Keratinocyte (primary cell): ENCODE measurements around the gene MACIR. TPM values are rescaled to one million over a fixed set of nuclear protein-coding genes. Genes with fewer than 3 reads are reported as not detected.

Source experiments
- DNase-seq: peaks from one replicate; pipeline ENCODE4 v3.0.0-alpha.2; 2011; ENCODE audit warnings: low read depth, missing footprints, low spot score
- FAIRE-seq: peaks from 2 replicates; lab custom pipeline; 2011; peaks lifted over from hg19 to GRCh38; lab: Jason Lieb, UNC
- H2AFZ ChIP-seq: 2 replicates; pipeline ENCODE4 v1.6.0; 2012; ENCODE audit warnings: low read length, control low read depth, inconsistent platforms; ENCODE audit not compliant: control insufficient read depth
- H3K27ac ChIP-seq: 2 replicates; pipeline ENCODE4 v1.5.1; 2011; ENCODE audit warnings: low read length; ENCODE audit not compliant: control insufficient read depth, insufficient read depth
- H3K27me3 ChIP-seq: 3 replicates; pipeline ENCODE4 v1.6.0; 2011; ENCODE audit warnings: low read length; ENCODE audit not compliant: control insufficient read depth, insufficient read depth; ENCODE audit errors: extremely low read depth
- H3K36me3 ChIP-seq, 2 experiments: 2 replicates in 1 of 2; 3 replicates in 1 of 2; pipeline ENCODE4 v1.5.1; 2011; ENCODE audit warnings: low read length in 2 of 2, mild to moderate bottlenecking in 1 of 2; ENCODE audit not compliant: control insufficient read depth in 2 of 2, insufficient read depth in 2 of 2; ENCODE audit errors: extremely low read depth in 1 of 2
- H3K4me1 ChIP-seq: 3 replicates; pipeline ENCODE4 v1.5.1; 2011; ENCODE audit warnings: low read length; ENCODE audit not compliant: control insufficient read depth, insufficient read depth; ENCODE audit errors: extremely low read depth
- H3K4me2 ChIP-seq: 3 replicates; pipeline ENCODE4 v1.6.0; 2011; ENCODE audit warnings: low read depth, low read length; ENCODE audit not compliant: control insufficient read depth, insufficient read depth; ENCODE audit errors: extremely low read depth
- H3K4me3 ChIP-seq, 3 experiments: fragments of 200-600 bp in 1 of 3; sonication (generic) in 1 of 3; 2 replicates in 2 of 3; 3 replicates in 1 of 3; pipeline ENCODE4 v1.5.1; 2011 to 2016; ENCODE audit warnings: low read length in 3 of 3, mild to moderate bottlenecking in 3 of 3, control low read depth in 2 of 3, inconsistent platforms in 1 of 3, low read depth in 1 of 3, mixed read lengths in 1 of 3, mixed run types in 1 of 3, moderate library complexity in 1 of 3; ENCODE audit not compliant: control insufficient read depth in 2 of 3, insufficient read depth in 2 of 3; ENCODE audit errors: extremely low read depth in 1 of 3
- H3K79me2 ChIP-seq: 2 replicates; pipeline ENCODE4 v1.6.0; 2012; ENCODE audit warnings: low read length; ENCODE audit not compliant: control insufficient read depth, insufficient read depth
- H3K9ac ChIP-seq: 3 replicates; pipeline ENCODE4 v1.6.0; 2011; ENCODE audit warnings: low read length; ENCODE audit not compliant: control insufficient read depth, insufficient read depth; ENCODE audit errors: extremely low read depth
- H3K9me1 ChIP-seq: 3 replicates; pipeline ENCODE4 v1.6.0; 2011; ENCODE audit warnings: low read length; ENCODE audit not compliant: control insufficient read depth, insufficient read depth; ENCODE audit errors: extremely low read depth
- H3K9me3 ChIP-seq: 2 replicates; pipeline ENCODE4 v1.5.1; 2012; ENCODE audit warnings: low read depth, low read length; ENCODE audit not compliant: control insufficient read depth
- H4K20me1 ChIP-seq: 3 replicates; pipeline ENCODE4 v1.6.0; 2011; ENCODE audit warnings: low read length; ENCODE audit not compliant: control insufficient read depth, insufficient read depth; ENCODE audit errors: extremely low read depth
- CTCF ChIP-seq, 3 experiments: IDR thresholded peaks in 1 of 3; conservative IDR thresholded peaks in 1 of 3; optimal IDR thresholded peaks in 1 of 3; 2 replicates in 2 of 3; 3 replicates in 1 of 3; pipeline versions ENCODE3 to v1.5.1; 2011; ENCODE audit warnings: low read length in 3 of 3, mild to moderate bottlenecking in 3 of 3, moderate library complexity in 2 of 3, control low read depth in 1 of 3, inconsistent platforms in 1 of 3; ENCODE audit not compliant: insufficient read depth in 2 of 3; ENCODE audit errors: extremely low read depth in 1 of 3
- EZH2 ChIP-seq: IDR thresholded peaks from one replicate; pipeline ENCODE4 v1.6.1; 2012; ENCODE audit warnings: inconsistent platforms, mild to moderate bottlenecking, low read length, moderate library complexity
- dilution Hi-C: fragments of 300-500 bp; cut with MboI; formaldehyde crosslinking; loops from one replicate; pipeline ENCODE4 v1.7.0; 2020; ENCODE audit warnings: low sequenced_read_pairs; ENCODE audit not compliant: extremely low pct_ligation_motif_present
- polyA plus RNA-seq, 5 experiments: library from polyadenylated mRNA; depleted of rRNA in 3 of 5; stranded (reverse) in 3 of 5; stranded (forward) in 1 of 5; unstranded in 1 of 5; fragments of >200 nt; gene quantifications; 1 replicate in 1 of 5; 2 replicates in 3 of 5; 3 replicates in 1 of 5; pipeline versions ENCODE4 v1.2.1 to v1.2.3, GENCODE V29; 2011 to 2012; ENCODE audit warnings: missing spikeins in 2 of 5, low read depth in 1 of 5, low replicate concordance in 1 of 5

The MACIR gene
- polyA plus RNA-seq, 1 donor (not counting 4 experiments of a cell fraction or from before 2014, with no cell fraction given) = 9.5 TPM

GRCh38 chr5:103259705-103260355, 1.3 kb downstream of the MACIR start:
- Histone ChIP-seq H2AFZ (peak overlapping the region; percentile 91), H3K27ac (peak overlapping the region; percentile 77), H3K4me2 (peak overlapping the region; percentile 90), H3K9ac (peak overlapping the region; percentile 84), H3K4me1 (peaks cover 4% of the 10 kb centered on the region), H3K9me1 (no peaks in the 10 kb centered on the region), H3K27me3 (no peaks in the 10 kb centered on the region), H4K20me1 (no peaks in the 10 kb centered on the region), H3K79me2 (peaks cover 50% of the 10 kb centered on the region), H3K36me3 (no peaks in the 10 kb centered on the region), H3K9me3 (no peaks in the 10 kb centered on the region), H3K4me3 (peak overlapping the region; percentile 79 to 94 (median 93))
- TF ChIP-seq EZH2 (no peak), CTCF (optimal IDR thresholded peaks at IDR 0.05 in 1 of 3, IDR thresholded peaks at IDR 0.05 in 1 of 3, conservative IDR thresholded peaks at IDR 0.05 in 1 of 3; ENCODE audit: extremely low read depth in 1 of 3, insufficient read depth in 2 of 3, low read length in 3 of 3) (no peak)
- dilution Hi-C loops = no loop called here
- FAIRE-seq (no peak), DNase-seq (no peak)

- Histone ChIP-seq H3K4me3 (no peak overlapping the region), H3K79me2 (peaks cover 56% of the 10 kb centered on the region), H3K9ac (no peak overlapping the region), H3K27ac (no peak overlapping the region), H2AFZ (no peak overlapping the region), H3K9me1 (no peaks in the 10 kb centered on the region), H3K4me2 (peak overlapping the region; percentile 29), H3K36me3 (no peaks in the 10 kb centered on the region), H4K20me1 (no peaks in the 10 kb centered on the region), H3K9me3 (no peaks in the 10 kb centered on the region), H3K4me1 (peaks cover 4% of the 10 kb centered on the region), H3K27me3 (no peaks in the 10 kb centered on the region)
- DNase-seq (no peak), FAIRE-seq (no peak)
- TF ChIP-seq EZH2 (no peak), CTCF (optimal IDR thresholded peaks at IDR 0.05 in 1 of 3, IDR thresholded peaks at IDR 0.05 in 1 of 3, conservative IDR thresholded peaks at IDR 0.05 in 1 of 3; ENCODE audit: extremely low read depth in 1 of 3, insufficient read depth in 2 of 3, low read length in 3 of 3) (no peak)
- dilution Hi-C loops = no loop called here
These were observed 2.4 kb downstream of the MACIR start for GRCh38 chr5:103260951-103261350.
